Parathyroid adenoma (tissue), 2 donors: ENCODE measurements around the gene EGFL8.

ENCODE experiments used
- H2AFZ ChIP-seq: fragments of 300-600 bp; sonication (generic); one replicate; pipeline ENCODE4 v1.7.0; 2017; ENCODE audit warnings: antibody characterized with exemption, mild to moderate bottlenecking
- H3K27ac ChIP-seq: fragments of 300-600 bp; sonication (generic); one replicate; pipeline ENCODE4 v1.7.0; 2017
- H3K27me3 ChIP-seq: fragments of 300-600 bp; sonication (generic); one replicate; pipeline ENCODE4 v1.7.0; 2017; ENCODE audit warnings: low read length; ENCODE audit not compliant: control insufficient read depth, insufficient read depth
- H3K36me3 ChIP-seq: fragments of 300-600 bp; sonication (generic); one replicate; pipeline ENCODE4 v1.7.0; 2017; ENCODE audit warnings: low read length; ENCODE audit not compliant: control insufficient read depth, insufficient read depth
- H3K4me1 ChIP-seq: fragments of 300-600 bp; sonication (generic); one replicate; pipeline ENCODE4 v1.7.0; 2017; ENCODE audit warnings: control low read depth
- H3K4me2 ChIP-seq: fragments of 300-600 bp; sonication (generic); one replicate; pipeline ENCODE4 v1.7.0; 2017; ENCODE audit warnings: low read length
- H3K4me3 ChIP-seq: fragments of 300-600 bp; sonication (generic); one replicate; pipeline ENCODE4 v1.7.0; 2017; ENCODE audit warnings: low read depth, low read length
- H3K79me2 ChIP-seq: fragments of 300-600 bp; sonication (generic); one replicate; pipeline ENCODE4 v1.7.0; 2017; ENCODE audit warnings: control low read depth
- H3K9ac ChIP-seq: fragments of 300-600 bp; sonication (generic); one replicate; pipeline ENCODE4 v1.7.0; 2017; ENCODE audit warnings: mild to moderate bottlenecking
- H3K9me3 ChIP-seq: fragments of 300-600 bp; sonication (generic); one replicate; pipeline ENCODE4 v1.7.0; 2017; ENCODE audit warnings: low read length; ENCODE audit not compliant: control insufficient read depth
- TF ChIP-seq, protein P1 (sequence below): fragments of 300-600 bp; sonication (generic); IDR thresholded peaks from one replicate; pipeline ENCODE4 v1.7.0; 2017; ENCODE audit warnings: antibody characterized with exemption, mild to moderate bottlenecking
- donor health status: primary hyperparathyroidism.

Gene EGFL8

DNA sequence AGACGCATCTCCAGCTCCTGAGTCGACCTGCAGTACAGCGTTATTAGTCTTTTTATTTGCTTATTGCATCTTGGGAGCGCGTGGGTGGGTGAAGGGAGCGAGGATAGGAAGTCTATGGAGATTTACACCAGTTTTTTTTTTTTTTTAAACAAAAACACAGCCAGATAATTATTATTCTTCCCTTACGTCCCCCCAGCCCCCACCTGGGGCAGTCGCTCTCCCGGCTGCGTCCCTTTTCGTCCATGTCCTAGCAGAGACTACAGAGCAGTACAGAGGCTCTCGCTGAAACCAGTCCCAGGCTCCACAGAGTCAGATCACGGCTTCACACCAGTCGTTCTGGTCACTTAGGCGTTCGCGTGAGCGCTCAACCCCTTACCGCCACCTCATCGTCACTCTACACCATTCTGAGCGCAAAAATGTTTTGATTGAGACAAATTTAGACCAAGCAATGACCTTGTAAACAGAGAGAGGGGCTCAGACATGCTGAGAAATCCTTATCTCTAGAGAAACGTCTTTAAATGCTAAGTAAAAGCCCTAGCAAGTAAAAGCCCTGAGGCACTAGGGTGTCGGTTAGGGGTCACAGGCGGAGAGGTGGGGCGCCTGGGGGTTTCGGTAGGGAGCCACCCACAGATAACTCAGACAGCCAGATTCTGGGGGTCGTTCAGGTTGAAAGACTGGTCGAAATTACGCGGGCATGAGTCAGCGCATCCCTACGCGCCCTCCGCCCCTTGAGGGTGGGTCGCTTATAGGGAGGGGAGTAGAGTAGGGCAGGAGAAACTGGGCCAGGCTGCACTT is 11.4 kb upstream of the EGFL8 start:
- Histone ChIP-seq H2AFZ (peak overlapping the region; percentile 77), H3K79me2 (peaks cover 9% of the 10 kb centered on the region), H3K9me3 (no peaks in the 10 kb centered on the region), H3K27ac (peak overlapping the region; percentile 98), H3K4me2 (peak overlapping the region; percentile 88), H3K36me3 (no peaks in the 10 kb centered on the region), H3K4me1 (peaks cover 15% of the 10 kb centered on the region), H3K27me3 (no peaks in the 10 kb centered on the region), H3K9ac (peak overlapping the region; percentile 50), H3K4me3 (peak overlapping the region; percentile 80)
- TF ChIP-seq, protein P1, sequence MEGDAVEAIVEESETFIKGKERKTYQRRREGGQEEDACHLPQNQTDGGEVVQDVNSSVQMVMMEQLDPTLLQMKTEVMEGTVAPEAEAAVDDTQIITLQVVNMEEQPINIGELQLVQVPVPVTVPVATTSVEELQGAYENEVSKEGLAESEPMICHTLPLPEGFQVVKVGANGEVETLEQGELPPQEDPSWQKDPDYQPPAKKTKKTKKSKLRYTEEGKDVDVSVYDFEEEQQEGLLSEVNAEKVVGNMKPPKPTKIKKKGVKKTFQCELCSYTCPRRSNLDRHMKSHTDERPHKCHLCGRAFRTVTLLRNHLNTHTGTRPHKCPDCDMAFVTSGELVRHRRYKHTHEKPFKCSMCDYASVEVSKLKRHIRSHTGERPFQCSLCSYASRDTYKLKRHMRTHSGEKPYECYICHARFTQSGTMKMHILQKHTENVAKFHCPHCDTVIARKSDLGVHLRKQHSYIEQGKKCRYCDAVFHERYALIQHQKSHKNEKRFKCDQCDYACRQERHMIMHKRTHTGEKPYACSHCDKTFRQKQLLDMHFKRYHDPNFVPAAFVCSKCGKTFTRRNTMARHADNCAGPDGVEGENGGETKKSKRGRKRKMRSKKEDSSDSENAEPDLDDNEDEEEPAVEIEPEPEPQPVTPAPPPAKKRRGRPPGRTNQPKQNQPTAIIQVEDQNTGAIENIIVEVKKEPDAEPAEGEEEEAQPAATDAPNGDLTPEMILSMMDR, result no peak

DNA sequence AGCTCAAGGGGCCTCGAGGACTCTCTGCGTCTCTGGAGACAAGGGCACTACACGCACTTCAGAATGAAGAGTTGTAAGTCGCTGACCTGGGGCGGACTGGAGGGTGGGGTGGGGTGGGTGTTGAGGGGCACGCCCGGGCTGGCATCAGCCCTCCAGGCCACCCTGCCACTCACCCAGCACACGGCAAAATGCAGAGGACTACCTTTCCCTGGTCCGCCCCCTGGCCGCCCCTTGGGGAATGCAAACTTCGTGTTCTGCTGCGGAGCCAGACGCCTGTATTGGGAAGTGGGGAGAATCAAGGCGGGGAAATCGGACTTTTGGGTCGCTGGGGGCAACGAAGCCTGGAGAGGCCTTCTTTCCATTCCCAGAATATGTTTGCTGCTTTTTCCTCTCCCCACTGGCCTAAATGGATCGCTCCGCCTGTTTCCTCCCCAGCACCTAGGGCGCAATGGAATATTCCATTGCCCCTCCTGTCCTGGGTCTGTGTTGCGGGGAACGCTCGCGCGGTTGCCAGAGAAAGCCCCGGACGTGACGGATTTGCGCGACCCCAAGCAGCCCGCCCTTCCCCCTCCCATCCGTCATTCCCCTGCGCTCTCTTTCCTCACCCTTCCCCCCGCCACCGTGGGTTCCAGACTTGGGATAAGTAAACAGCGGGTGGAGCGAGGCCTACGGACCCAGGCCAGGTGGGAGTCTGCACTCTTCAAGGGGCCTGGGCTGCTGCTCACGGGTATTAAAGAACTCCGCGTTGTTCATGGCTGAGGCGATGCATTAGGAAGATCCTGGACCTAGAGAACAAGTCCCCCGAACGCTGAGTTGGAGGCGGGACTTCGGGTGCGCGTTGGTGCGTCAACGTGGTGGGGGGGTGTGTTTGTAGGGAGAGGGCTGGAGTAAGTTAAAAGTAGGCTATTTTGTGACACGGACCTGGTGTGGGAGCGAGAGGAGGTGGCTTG is 10.6 kb upstream of the EGFL8 start, which contains the start of gene PPT2:
Gene PPT2, plus strand, starts transcription at position 578 of the 950 bp plus-strand sequence. CDS start 454 bp downstream, outside the sequence.
- H3K27ac ChIP-seq, result peak within 1 kb of the TSS; percentile 98
- H3K4me3 ChIP-seq, result peak within 1 kb of the TSS; percentile 80
- H3K9ac ChIP-seq, result peak within 1 kb of the TSS; percentile 50
- no peaks in the 10 kb centered on the region for H3K27me3 ChIP-seq
- H3K36me3 ChIP-seq, result no peaks in the 10 kb centered on the region
- H2AFZ ChIP-seq, result peak within 1 kb of the TSS; percentile 77
- peaks cover 15% of the 10 kb centered on the region for H3K4me1 ChIP-seq
- TF ChIP-seq, protein P1, result peak; percentile 34
- peak within 1 kb of the TSS; percentile 88 for H3K4me2 ChIP-seq
- peaks cover 9% of the 10 kb centered on the region for H3K79me2 ChIP-seq
- no peaks in the 10 kb centered on the region for H3K9me3 ChIP-seq

DNA sequence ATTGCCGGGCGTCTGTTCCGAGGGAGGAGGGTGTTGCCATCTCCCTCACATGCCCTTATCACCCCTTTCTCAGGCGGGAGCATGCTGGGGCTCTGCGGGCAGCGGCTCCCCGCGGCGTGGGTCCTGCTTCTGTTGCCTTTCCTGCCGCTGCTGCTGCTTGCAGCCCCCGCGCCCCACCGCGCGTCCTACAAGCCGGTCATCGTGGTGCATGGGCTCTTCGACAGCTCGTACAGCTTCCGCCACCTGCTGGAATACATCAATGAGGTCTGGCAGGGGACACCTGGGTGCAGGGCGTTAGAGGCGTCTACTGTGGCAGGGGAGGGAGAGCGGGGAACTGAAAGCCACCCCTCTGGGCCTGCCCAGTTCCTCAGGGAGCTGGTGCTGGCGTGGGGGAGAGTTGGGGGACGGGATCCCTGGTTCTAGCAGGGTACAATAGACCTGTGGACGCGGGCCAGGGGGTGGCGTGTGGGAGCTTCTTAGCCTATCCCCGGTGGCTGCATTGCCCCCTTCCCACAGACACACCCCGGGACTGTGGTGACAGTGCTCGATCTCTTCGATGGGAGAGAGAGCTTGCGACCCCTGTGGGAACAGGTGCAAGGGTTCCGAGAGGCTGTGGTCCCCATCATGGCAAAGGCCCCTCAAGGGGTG is 9.8 kb upstream of the EGFL8 start:
- Histone ChIP-seq H3K27ac (peak overlapping the region; percentile 98), H3K79me2 (peaks cover 9% of the 10 kb centered on the region), H3K4me2 (peak overlapping the region; percentile 88), H3K4me3 (peak overlapping the region; percentile 80), H3K9me3 (no peaks in the 10 kb centered on the region), H3K4me1 (peaks cover 15% of the 10 kb centered on the region), H3K36me3 (no peaks in the 10 kb centered on the region), H3K27me3 (no peaks in the 10 kb centered on the region), H3K9ac (no peak overlapping the region), H2AFZ (peak overlapping the region; percentile 77)
- TF ChIP-seq, protein P1, result peak; percentile 76

DNA sequence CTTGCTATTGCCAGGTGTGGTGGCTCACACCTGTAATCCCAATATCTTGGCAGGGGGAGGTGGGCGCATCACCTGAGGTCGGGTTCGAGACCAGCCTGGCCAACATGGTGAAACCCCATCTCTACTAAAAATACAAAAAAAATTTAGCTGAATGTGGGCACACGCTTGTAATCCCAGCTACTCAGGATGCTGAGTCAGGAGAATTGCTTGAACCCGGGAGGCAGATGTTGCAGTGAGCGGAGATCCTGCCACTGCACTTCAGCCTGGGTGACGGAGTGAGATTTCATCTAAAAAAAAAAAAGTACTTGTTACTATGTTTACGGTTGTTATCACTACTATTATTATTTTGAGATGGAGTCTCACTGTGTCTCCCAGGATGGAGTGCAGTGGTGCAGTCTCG is 7.5 kb upstream of the EGFL8 start:
- Histone ChIP-seq H3K4me3 (no peak overlapping the region), H3K4me2 (no peak overlapping the region), H3K36me3 (no peaks in the 10 kb centered on the region), H3K4me1 (peaks cover 10% of the 10 kb centered on the region), H3K9me3 (no peaks in the 10 kb centered on the region), H3K27ac (no peak overlapping the region), H3K79me2 (peaks cover 9% of the 10 kb centered on the region), H2AFZ (no peak overlapping the region), H3K9ac (no peak overlapping the region), H3K27me3 (no peaks in the 10 kb centered on the region)
- TF ChIP-seq, protein P1, result no peak
